Measurements from ENCODE around the gene SMOC1.

- no peak for TF ChIP-seq CTCF (IDR thresholded peaks at IDR 0.05)
- no peak for TF ChIP-seq POLR2A (IDR thresholded peaks at IDR 0.05)
- TF ChIP-seq POLR2AphosphoS5 (IDR thresholded peaks at IDR 0.05) = no peak
Observed at GRCh38 chr14:69980457-69981425, 101.5 kb downstream of the SMOC1 start.

All from sigmoid colon (tissue), 4 donors.